ENCODE measurements around the gene DNAAF5. TPM values are rescaled to one million over a fixed set of nuclear protein-coding genes. Genes with fewer than 3 reads are reported as not detected.

DNAAF5 gene
- polyA plus RNA-seq, 1 of the 3 experiments (the other 2 are of a cell fraction) = 58.5 TPM

GRCh38 chr7:731440-732085 lies 5.1 kb downstream of the DNAAF5 start:
- POLR2A ChIA-PET = interaction anchor here (0.7 to 2.5 kb wide), 5 partner anchors 10 to 40 kb away, joined by 3 to 12 read pairs (median 3); no protein-coding TSS in a partner anchor
- H3F3A ChIP-seq (replicated peaks; ENCODE audit: insufficient read depth) = peaks cover 4% of the 10 kb centered on the region
- peaks cover 31 to 42% of the 10 kb centered on the region in 2 experiments for H3K36me3 ChIP-seq (replicated peaks in 1 of 2; ENCODE audit: control insufficient read depth in 1 of 2, insufficient read depth in 2 of 2, low read length in 1 of 2)
- peaks cover 4% of the 10 kb centered on the region; the same call in 1 of the 2 replicates for H4K20me1 ChIP-seq (ENCODE audit: insufficient read depth)
- no peak for DNase-seq
- no peak overlapping the region for H3K9ac ChIP-seq
- H2AFZ ChIP-seq (ENCODE audit: low read depth) = no peak overlapping the region
- H3K4me3 ChIP-seq (ENCODE audit: low read depth in 2 of 2, low read length in 1 of 2) = no peak overlapping the region
- peak overlapping the region in 1 of 2 experiments; percentile 41; a peak in 2 of 4 replicates for H3K27ac ChIP-seq (ENCODE audit: low read depth in 2 of 2, low read length in 1 of 2)
- H3K4me2 ChIP-seq = no peak overlapping the region
- no peak for TF ChIP-seq ELF1 (IDR thresholded peaks at IDR 0.05)
- no peak for TF ChIP-seq USF1 (IDR thresholded peaks at IDR 0.05; ENCODE audit: borderline replicate concordance, low read depth)
- TF ChIP-seq TCF12 (IDR thresholded peaks at IDR 0.05) = no peak
- no peak for TF ChIP-seq RFX5 (IDR thresholded peaks at IDR 0.05; ENCODE audit: low read length)
- no peak for TF ChIP-seq EP300 (IDR thresholded peaks at IDR 0.05; ENCODE audit: borderline replicate concordance in 1 of 2, low read depth in 1 of 2, low read length in 1 of 2)
- TF ChIP-seq TEAD4 (IDR thresholded peaks at IDR 0.05; ENCODE audit: borderline replicate concordance, insufficient read depth) = no peak
- no peak for TF ChIP-seq JUND (IDR thresholded peaks at IDR 0.05)
- TF ChIP-seq NRF1 (IDR thresholded peaks at IDR 0.05; ENCODE audit: low read depth, low read length) = no peak
- TF ChIP-seq IRF3 (IDR thresholded peaks at IDR 0.05; ENCODE audit: low read depth, low read length) = no peak
- TF ChIP-seq FOXM1 (IDR thresholded peaks at IDR 0.05; ENCODE audit: low read depth) = no peak
- TF ChIP-seq PBX3 (IDR thresholded peaks at IDR 0.05) = no peak
- no peak for TF ChIP-seq RCOR1 (IDR thresholded peaks at IDR 0.05; ENCODE audit: low read length)
- no peak for TF ChIP-seq ZBTB33 (IDR thresholded peaks at IDR 0.05; ENCODE audit: borderline replicate concordance, low read depth)
- TF ChIP-seq GABPA (IDR thresholded peaks at IDR 0.05; ENCODE audit: low read depth) = no peak
- peaks cover 10% of the 10 kb centered on the region; the same call in 1 of the 2 replicates for H3K9me3 ChIP-seq
- CTCF ChIA-PET = interaction anchor here (1.0 to 1.4 kb wide), 5 partner anchors 17 to 410 kb away, joined by 3 to 6 read pairs (median 6); no protein-coding TSS in a partner anchor
- 92% methylated on average over 17 of the region's 17 CpGs for WGBS (ENCODE audit: low lambda C conversion rate)
- H3K4me1 ChIP-seq (ENCODE audit: control insufficient read depth in 1 of 2, insufficient read depth in 2 of 2, low read depth in 1 of 2, low read length in 1 of 2) = peaks cover 0 to 15% of the 10 kb centered on the region in 2 experiments; a peak in 1 of 4 replicates
- H3K27me3 ChIP-seq (ENCODE audit: insufficient read depth) = no peaks in the 10 kb centered on the region
- H3K79me2 ChIP-seq (ENCODE audit: insufficient read depth) = peaks cover 88% of the 10 kb centered on the region
- no peaks in the 10 kb centered on the region for H3K9me2 ChIP-seq
